HepG2 (cell line): Measurements from ENCODE around the gene PGAP3. TPM values are rescaled to one million over a fixed set of nuclear protein-coding genes. Genes with fewer than 3 reads are reported as not detected.
A peak's percentile ranks its signal among the peaks of the same experiment; 100 is the strongest.

Experiments
- ARID4A ChIP-seq: sonication (generic); formaldehyde crosslinking; IDR thresholded peaks from 2 replicates; pipeline ENCODE4 v1.5.0; 2020; ENCODE audit warnings: mild to moderate bottlenecking, missing genetic modification reagents, borderline replicate concordance
- BRF2 ChIP-seq: sonication (generic); formaldehyde crosslinking; IDR thresholded peaks from 2 replicates; pipeline ENCODE4 v1.8.1; 2022; ENCODE audit warnings: mild to moderate bottlenecking, missing genetic modification reagents
- GMEB1 ChIP-seq: sonication (generic); formaldehyde crosslinking; IDR thresholded peaks from 2 replicates; pipeline ENCODE4 v1.5.1; 2020; ENCODE audit warnings: missing genetic modification reagents, mild to moderate bottlenecking, borderline replicate concordance
- NR2F6 ChIP-seq, 2 experiments: IDR thresholded peaks; 2 replicates each; pipeline ENCODE4 v1.6.1; 2016; ENCODE audit warnings: antibody characterized with exemption in 1 of 2, mild to moderate bottlenecking in 1 of 2
- SIN3A ChIP-seq: IDR thresholded peaks from 2 replicates; pipeline ENCODE4 v1.6.1; 2011; ENCODE audit warnings: low read depth, mild to moderate bottlenecking, control low read depth, low read length, borderline replicate concordance
- THAP9 ChIP-seq: sonication (generic); formaldehyde crosslinking; IDR thresholded peaks from 2 replicates; pipeline ENCODE4; 2020; ENCODE audit warnings: missing genetic modification reagents, mild to moderate bottlenecking, borderline replicate concordance
- UBTF ChIP-seq: sonication (generic); formaldehyde crosslinking; IDR thresholded peaks from 2 replicates; pipeline ENCODE4 v1.4.0; 2020; ENCODE audit warnings: mild to moderate bottlenecking, missing genetic modification reagents
- ZNF331 ChIP-seq: sonication (generic); formaldehyde crosslinking; IDR thresholded peaks from 2 replicates; pipeline ENCODE4 v1.4.0; 2020; ENCODE audit warnings: missing genetic modification reagents
- ZNF383 ChIP-seq: sonication (generic); formaldehyde crosslinking; IDR thresholded peaks from 2 replicates; pipeline ENCODE4 v1.4.0; 2020; ENCODE audit warnings: missing genetic modification reagents, mild to moderate bottlenecking, borderline replicate concordance
- ZNF776 ChIP-seq: sonication (generic); formaldehyde crosslinking; IDR thresholded peaks from 2 replicates; pipeline ENCODE4 v1.4.0; 2020; ENCODE audit warnings: mild to moderate bottlenecking, missing genetic modification reagents
- polyA plus RNA-seq, 8 experiments: library from polyadenylated mRNA; depleted of rRNA in 3 of 8; stranded (reverse) in 7 of 8; unstranded in 1 of 8; fragments of >200 nt; fragmentation: Illumina TruSeq in 4 of 8; extraction: Trizol in 4 of 8; gene quantifications; 2 replicates each; pipeline versions ENCODE4 v1.2.1 to v1.2.3, GENCODE V29; 2011 to 2016; ENCODE audit warnings: low read depth in 4 of 8, missing spikeins in 1 of 8, mixed read lengths in 1 of 8; ENCODE audit not compliant: insufficient read depth in 1 of 8
- total RNA-seq, 5 experiments: library from RNA; depleted of rRNA; stranded (reverse); fragments of >200 nt; fragmentation: Illumina TruSeq; extraction: Trizol; gene quantifications; 2 replicates each; pipeline ENCODE4 v1.2.3, GENCODE V29; 2016; ENCODE audit warnings: low read depth in 1 of 5

PGAP3 gene
- total and polyA plus RNA-seq, 2 of the 13 experiments (the other 11 are each of a cell fraction or from before 2014, with no cell fraction given) = 11.9 to 14.6 TPM

GRCh38 chr17:39663688-39664580 is 23.9 kb downstream of the PGAP3 start (continued):
- peak; percentile 52; the same call in 1 of the 2 replicates for TF ChIP-seq THAP9 (CRISPR knock-in tag)
- TF ChIP-seq UBTF (CRISPR knock-in tag) = peak; percentile 71
- TF ChIP-seq ZNF331 (CRISPR knock-in tag) = peak; percentile 64; the same call in 1 of the 2 replicates
- no peak for TF ChIP-seq NR2F6 (IDR thresholded peaks at IDR 0.05)
- TF ChIP-seq NR2F6 (CRISPR knock-in tag; IDR thresholded peaks at IDR 0.05) = 0 out of 2 replicates have a peak, but pooled peaks have one; percentile 10
- peak; percentile 47; the same call in 1 of the 2 replicates for TF ChIP-seq ARID4A (CRISPR knock-in tag)
- TF ChIP-seq BRF2 (CRISPR knock-in tag) = no peak
- 0 out of 2 replicates have a peak, but pooled peaks have one; percentile 66 for TF ChIP-seq ZNF383 (CRISPR knock-in tag)
- TF ChIP-seq ZNF776 (CRISPR knock-in tag) = 0 out of 2 replicates have a peak, but pooled peaks have one; percentile 42
- TF ChIP-seq SIN3A = peak; percentile 31; the same call in 1 of the 2 replicates
- no peak for TF ChIP-seq GMEB1 (CRISPR knock-in tag)
